Measurements from ENCODE around the gene RPS19.

Gene RPS19

DNA sequence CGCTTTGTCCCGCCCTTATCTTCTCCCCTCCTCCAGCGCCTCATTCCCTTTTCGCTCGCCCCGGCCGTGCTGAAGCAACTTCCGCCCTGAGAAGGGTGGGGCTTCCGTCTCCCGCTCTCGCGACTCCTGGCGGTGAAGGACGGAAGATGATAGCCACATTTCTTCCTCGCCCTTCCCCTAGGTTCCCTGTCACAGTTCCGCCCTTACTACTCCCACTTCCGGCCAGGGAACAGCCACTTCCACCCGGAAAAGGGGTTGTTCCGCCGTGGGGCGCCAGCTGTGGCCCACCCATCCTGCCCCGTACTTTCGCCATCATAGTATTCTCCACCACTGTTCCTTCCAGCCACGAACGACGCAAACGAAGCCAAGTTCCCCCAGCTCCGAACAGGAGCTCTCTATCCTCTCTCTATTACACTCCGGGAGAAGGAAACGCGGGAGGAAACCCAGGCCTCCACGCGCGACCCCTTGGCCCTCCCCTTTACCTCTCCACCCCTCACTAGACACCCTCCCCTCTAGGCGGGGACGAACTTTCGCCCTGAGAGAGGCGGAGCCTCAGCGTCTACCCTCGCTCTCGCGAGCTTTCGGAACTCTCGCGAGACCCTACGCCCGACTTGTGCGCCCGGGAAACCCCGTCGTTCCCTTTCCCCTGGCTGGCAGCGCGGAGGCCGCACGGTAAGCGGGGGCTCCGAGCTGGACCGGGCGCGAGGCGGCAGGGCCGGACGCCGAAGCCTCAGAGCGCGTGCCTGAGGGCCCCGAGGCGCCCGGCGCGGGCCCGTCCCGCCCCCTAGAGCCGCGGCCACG, at the start of gene RPS19:
TSS of gene RPS19 (plus strand) at position 638 of the 801 bp plus-strand sequence. CDS start 520 bp downstream, outside the sequence.
- DNase-seq, result peak; percentile 96

GRCh38 chr19:41810301-41810700, 49.8 kb upstream of the RPS19 start:
- DNase-seq, result no peak

- DNase-seq, result peak; percentile 71
These were observed 49.0 kb upstream of the RPS19 start for GRCh38 chr19:41811036-41811435.

DNA sequence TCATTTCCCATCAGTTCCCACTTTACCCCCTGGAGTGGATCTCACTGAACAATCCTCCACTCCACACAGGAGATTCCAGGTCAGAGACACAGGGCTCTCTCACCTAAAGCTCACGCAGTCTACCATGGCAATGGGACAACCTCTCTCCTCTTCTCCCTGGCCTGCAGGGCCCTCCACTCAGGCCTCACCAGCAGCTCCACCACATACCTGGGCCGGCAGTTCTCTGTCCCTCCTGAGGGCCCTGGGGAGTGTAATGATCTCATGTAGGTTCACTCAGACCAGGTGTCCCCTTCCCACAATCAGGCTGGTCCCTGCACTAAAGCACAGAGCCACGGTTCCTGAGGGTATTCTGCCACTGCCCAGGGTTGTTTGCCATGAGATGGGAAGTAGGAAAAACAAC, 48.1 kb upstream of the RPS19 start:
- DNase-seq, result no peak

DNA sequence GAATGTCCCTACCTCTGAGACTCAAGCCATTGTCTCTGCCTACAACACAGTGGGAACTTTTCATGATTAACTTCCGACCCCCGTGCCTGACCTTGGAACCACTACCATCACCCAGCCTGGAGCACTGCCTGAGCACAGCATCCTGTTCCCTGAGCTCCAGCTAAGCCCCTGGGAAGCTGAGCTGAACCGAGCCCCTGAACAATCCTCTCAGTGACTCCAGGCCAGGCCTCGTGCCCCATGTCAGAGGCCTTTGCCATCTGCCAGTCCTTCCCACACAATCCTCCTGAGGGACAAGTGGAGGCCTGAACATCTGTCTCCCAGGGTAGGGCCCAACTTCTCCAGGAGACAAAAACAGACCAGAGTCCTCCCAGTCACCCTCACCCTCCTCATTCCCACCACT, 46.1 kb upstream of the RPS19 start:
- DNase-seq, result no peak

DNA sequence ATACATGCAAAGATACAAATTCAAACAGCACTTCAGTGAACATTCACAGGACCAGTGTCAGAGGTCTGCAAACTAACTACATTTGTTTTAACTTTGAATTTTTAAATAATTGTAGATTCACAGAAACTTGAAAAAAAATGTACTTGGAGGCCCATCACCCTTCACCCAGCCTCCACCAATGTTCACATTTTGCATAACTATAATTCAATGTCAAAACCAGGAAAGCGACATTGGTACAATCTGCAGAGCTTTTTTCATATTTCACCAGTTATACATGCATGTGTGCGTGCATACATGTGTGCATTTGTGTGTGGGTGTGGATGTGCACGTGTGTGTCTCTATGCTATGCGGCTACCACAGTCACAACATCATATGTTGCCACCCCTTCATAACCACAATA, 44.8 kb upstream of the RPS19 start:
- no peak for DNase-seq

DNA sequence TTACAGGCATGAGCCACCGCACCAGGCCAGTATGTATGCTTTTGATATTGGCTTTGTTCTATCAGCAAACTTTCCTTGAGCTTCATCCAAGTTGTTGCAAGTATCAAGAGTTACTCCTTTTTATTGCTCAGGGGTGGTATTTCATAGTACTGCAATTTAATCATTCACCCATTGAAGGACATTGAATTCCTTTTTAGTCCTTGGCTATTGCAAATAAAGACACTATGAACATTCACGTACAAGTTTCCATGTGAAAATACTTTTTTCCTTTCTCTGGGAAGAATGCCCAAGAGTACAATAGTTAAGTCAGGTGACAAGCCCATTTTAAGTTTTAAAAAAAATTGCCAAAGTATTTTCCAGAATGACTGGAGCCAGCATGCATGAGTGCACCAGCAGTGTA, 43.3 kb upstream of the RPS19 start:
- DNase-seq, result no peak

- peak; percentile 23 for DNase-seq
These were observed 38.9 kb upstream of the RPS19 start for GRCh38 chr19:41821003-41821735.

DNA sequence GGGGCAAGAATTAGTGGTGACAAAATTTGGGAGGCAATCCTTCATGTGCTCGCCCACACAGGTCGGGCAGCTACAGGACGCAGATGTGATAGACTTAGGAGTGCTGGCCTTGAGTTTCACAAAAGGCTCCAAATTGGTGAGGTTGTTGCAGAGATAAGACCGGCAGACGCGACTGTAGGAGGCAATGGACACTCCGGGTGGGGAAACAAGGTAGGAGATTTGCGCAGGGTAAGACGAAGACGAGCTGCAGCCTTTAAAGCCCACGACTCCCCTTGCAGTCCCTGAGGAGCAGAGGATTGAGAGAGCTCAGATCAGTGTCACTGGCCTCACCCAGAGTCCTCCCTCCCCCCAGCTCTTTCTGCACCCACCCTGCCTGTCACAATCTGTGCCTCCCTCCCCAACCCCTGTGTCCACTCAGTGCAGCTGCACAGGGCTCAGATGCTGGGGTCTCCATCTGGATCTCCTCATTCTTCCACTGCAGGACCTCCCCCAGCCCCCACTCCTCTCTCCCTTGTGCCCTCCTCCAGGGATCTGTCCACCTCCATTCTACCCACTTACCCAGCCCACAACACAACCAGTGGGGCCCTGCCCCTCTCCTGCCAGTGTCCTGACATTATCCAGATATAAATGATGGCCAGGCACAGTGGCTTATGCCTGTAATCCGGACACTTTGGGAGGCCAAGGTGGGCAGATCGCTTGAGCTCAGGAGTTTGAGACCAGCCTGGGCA, 21.9 kb upstream of the RPS19 start:
- no peak for DNase-seq

GRCh38 chr19:41839211-41839610, 20.8 kb upstream of the RPS19 start:
- no peak for DNase-seq

- no peak for DNase-seq
These were observed 16.7 kb upstream of the RPS19 start for GRCh38 chr19:41843371-41843770.

DNA sequence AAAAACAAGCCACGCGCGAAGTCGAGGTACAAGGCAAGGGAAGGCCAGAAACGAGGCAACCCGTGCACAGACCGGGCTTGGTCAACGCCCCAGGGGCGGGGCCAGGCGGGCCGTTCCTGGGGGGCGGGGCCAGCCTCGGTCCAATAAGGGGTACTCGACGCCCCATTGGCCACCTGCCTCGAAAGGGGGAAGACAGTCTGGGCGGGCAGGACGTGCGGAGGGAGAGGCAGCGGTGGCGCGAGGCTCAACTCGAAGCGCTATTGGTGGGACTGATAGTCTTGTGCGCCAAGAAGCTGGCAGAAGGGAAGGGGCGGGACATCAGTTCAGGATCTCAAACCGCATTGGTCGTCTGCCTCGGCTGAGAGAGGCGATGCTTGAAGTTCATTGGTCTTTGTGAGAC, 15.5 kb upstream of the RPS19 start, which contains the start of gene LYPD4:
TSS of gene LYPD4 (minus strand) at position 83 of the 400 bp plus-strand sequence. CDS start 5,398 bp downstream, outside the sequence.
- DNase-seq, result no peak

DNA sequence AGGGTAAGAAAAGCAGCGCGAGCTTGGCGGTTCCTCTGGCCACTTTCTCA, 15.2 kb upstream of the RPS19 start, which contains the start of gene DMRTC2:
TSS of gene DMRTC2 (plus strand) at position 42 of the 50 bp plus-strand sequence. CDS start 2,387 bp downstream, outside the sequence.
- DNase-seq, result no peak

GRCh38 chr19:41845051-41845590, 14.9 kb upstream of the RPS19 start:
- no peak for DNase-seq

- no peak for DNase-seq
These were observed 12.5 kb upstream of the RPS19 start for GRCh38 chr19:41847351-41848105.

DNA sequence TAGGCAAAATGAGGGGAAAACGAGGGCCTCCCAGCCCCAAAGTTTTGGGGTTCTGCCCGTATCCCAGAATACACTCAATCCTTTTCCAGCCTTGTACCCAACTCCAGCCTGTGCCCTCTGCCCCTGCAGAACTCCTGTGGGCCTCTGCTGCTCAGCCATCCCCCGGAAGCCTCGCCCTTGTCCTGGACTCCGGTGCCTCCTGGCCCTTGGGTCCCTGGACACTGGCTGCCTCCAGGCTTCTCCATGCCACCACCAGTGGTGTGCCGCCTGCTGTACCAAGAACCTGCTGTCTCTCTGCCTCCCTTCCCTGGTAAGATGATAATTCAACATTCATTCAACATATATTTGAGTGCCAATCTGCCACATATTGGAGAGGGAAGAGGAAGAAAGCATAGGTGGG, 11.4 kb upstream of the RPS19 start:
- no peak for DNase-seq

- DNase-seq, result no peak
These were observed 11.0 kb upstream of the RPS19 start for GRCh38 chr19:41849067-41849466.

DNA sequence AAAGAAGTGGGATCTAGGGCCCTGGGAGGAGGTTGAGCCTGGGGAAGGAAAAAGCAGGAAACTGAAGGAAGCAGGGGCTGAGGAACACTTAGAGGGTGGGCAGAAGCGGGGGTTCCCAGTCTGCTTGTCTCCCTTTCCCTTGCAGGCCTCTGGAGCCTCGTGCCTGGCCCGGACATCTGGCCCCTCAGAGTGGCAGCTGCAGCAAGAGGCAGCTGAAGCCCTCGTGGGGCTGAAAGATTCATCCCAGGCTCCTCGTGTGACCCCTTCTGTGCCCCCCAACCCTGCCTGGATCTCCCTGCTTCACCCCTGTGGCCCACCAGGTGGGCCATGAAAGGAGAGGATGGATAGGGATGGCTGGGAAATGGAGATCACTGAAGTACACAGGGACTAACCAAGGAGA, 9.7 kb upstream of the RPS19 start:
- no peak for DNase-seq

- DNase-seq, result no peak
These were observed 8.6 kb upstream of the RPS19 start for GRCh38 chr19:41851456-41851855.

GRCh38 chr19:41853344-41853743, 6.7 kb upstream of the RPS19 start:
- no peak for DNase-seq

DNA sequence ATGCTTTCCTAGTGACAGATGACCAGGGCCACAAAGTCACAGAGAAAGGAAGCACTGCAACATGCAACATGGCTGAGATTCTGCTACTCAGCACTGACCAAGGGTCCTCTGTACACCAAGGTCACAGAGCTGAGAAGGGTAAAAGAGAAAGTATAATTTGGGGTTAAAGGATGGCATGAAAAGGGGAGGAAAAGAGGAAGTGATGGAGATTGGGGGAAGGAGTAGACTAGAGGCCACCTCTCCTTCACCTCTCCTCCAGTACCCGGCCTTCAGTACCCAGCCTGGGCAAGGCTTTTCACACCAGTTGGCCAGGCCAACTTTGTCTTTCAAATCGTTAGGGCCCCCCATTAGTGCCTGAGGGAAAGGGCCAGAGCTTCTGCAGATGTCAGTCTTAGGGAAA, 6.3 kb upstream of the RPS19 start:
- DNase-seq, result no peak

DNA sequence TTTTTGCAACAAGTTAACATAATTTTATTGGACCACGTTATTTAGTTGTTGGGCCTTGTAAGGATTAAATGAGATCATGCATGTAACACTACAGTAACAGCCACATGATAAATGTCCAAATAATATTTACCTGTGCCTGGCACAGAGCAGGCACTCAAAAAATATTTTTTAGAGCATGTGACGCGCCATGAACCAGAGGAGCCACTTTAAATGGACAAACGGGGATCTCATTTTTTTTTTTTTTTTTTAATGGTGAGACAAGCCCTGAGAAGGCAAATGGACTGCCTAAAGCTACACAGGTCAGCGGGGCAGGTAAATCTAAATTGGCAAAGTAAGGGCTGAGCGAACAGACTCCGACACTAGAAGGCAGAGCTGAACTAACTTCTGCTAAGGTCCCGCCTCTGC, 840 bp upstream of the RPS19 start:
- DNase-seq, result no peak

Data from GF-D8 (cell line).